HFFc6 (cell line): ENCODE data around the gene VWC2L. TPM values are rescaled to one million over a fixed set of nuclear protein-coding genes. Genes with fewer than 3 reads are reported as not detected.

Experiments used
- DNase-seq: peaks from one replicate; pipeline ENCODE4 v3.0.0-alpha.2; 2018
- H3K27ac Mint-ChIP-seq: 2 replicates; pipeline ENCODE4 v1.8.0; 2020; ENCODE audit warnings: mild to moderate bottlenecking, mixed read lengths
- H3K27me3 Mint-ChIP-seq: 2 replicates; pipeline ENCODE4 v1.8.0; 2021; ENCODE audit warnings: mild to moderate bottlenecking, moderate library complexity, mixed read lengths; ENCODE audit not compliant: insufficient read depth
- H3K36me3 Mint-ChIP-seq: 2 replicates; pipeline ENCODE4 v1.8.0; 2021; ENCODE audit warnings: low read depth, mixed read lengths
- H3K4me1 Mint-ChIP-seq: 2 replicates; pipeline ENCODE4 v1.8.0; 2020; ENCODE audit warnings: low read depth, mixed read lengths
- H3K4me3 Mint-ChIP-seq: 2 replicates; pipeline ENCODE4 v1.8.0; 2020; ENCODE audit warnings: mild to moderate bottlenecking, moderate library complexity, mixed read lengths
- H3K9me3 Mint-ChIP-seq: 2 replicates; pipeline ENCODE4 v1.8.0; 2020; ENCODE audit warnings: mild to moderate bottlenecking, mixed read lengths
- total RNA-seq, 6 experiments: library from RNA; stranded (reverse); fragmentation: NEBNext Ultra II Directional; extraction: Animal tissue kit (Norgen Biotek cat#: 25700); gene quantifications; 2 replicates in 1 of 6; 3 replicates in 5 of 6; pipeline ENCODE4 v1.2.3, GENCODE V29; 2021
- TF ChIP-seq, protein P1 (sequence below): fragments of 200-600 bp; sonication (generic); IDR thresholded peaks from 2 replicates; pipeline ENCODE4 v1.5.0; 2021; ENCODE audit warnings: antibody characterized with exemption, mild to moderate bottlenecking

Gene VWC2L
- total RNA-seq, 6 experiments from 2014 or later: not detected

GRCh38 chr2:214465363-214466146 is 54.7 kb downstream of the VWC2L start:
- Mint-ChIP-seq H3K4me3 (no peak overlapping the region), H3K36me3 (no peaks in the 10 kb centered on the region), H3K27ac (no peak overlapping the region), H3K9me3 (peaks cover 12% of the 10 kb centered on the region; the same call in 1 of the 2 replicates), H3K27me3 (no peaks in the 10 kb centered on the region; the same call in 1 of the 2 replicates), H3K4me1 (0 out of 2 replicates have a peak, but pooled peaks cover 7% of the 10 kb centered on the region)
- DNase-seq: peak; percentile 7
- TF ChIP-seq, protein P1, sequence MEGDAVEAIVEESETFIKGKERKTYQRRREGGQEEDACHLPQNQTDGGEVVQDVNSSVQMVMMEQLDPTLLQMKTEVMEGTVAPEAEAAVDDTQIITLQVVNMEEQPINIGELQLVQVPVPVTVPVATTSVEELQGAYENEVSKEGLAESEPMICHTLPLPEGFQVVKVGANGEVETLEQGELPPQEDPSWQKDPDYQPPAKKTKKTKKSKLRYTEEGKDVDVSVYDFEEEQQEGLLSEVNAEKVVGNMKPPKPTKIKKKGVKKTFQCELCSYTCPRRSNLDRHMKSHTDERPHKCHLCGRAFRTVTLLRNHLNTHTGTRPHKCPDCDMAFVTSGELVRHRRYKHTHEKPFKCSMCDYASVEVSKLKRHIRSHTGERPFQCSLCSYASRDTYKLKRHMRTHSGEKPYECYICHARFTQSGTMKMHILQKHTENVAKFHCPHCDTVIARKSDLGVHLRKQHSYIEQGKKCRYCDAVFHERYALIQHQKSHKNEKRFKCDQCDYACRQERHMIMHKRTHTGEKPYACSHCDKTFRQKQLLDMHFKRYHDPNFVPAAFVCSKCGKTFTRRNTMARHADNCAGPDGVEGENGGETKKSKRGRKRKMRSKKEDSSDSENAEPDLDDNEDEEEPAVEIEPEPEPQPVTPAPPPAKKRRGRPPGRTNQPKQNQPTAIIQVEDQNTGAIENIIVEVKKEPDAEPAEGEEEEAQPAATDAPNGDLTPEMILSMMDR: no peak

DNA sequence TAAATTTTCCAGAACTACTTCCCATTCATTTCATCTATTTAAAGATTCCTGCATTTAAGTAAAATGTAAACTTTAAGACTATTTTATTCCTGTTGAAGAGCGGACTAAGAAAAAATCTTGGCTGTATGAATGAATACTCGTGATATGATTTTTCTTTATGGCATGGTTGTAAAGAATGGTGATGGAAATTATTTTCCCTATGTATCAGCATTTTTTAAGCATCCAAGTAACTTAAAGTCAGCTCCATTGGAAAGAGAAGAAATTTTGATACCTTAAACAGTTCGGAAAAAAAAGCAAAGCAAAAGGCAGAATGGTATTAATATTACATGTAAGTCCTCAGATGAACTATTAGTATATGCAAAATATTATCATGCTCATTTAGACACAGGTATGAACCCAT is 58.9 kb downstream of the VWC2L start:
- Mint-ChIP-seq H3K4me1 (0 out of 2 replicates have a peak, but pooled peaks cover 7% of the 10 kb centered on the region), H3K27ac (no peak overlapping the region), H3K4me3 (no peak overlapping the region), H3K9me3 (peaks cover 3% of the 10 kb centered on the region; the same call in 1 of the 2 replicates), H3K36me3 (no peaks in the 10 kb centered on the region), H3K27me3 (no peaks in the 10 kb centered on the region; the same call in 1 of the 2 replicates)
- no peak for DNase-seq
- TF ChIP-seq, protein P1: no peak

- H3K27me3 Mint-ChIP-seq: no peaks in the 10 kb centered on the region; the same call in 1 of the 2 replicates
- no peak for DNase-seq
- no peaks in the 10 kb centered on the region; the same call in 1 of the 2 replicates for H3K9me3 Mint-ChIP-seq
- no peaks in the 10 kb centered on the region for H3K4me1 Mint-ChIP-seq
- TF ChIP-seq, protein P1: no peak
- no peak overlapping the region for H3K4me3 Mint-ChIP-seq
- H3K36me3 Mint-ChIP-seq: no peaks in the 10 kb centered on the region
- no peak overlapping the region for H3K27ac Mint-ChIP-seq
These were observed 60.5 kb downstream of the VWC2L start for GRCh38 chr2:214471382-214471781.

DNA sequence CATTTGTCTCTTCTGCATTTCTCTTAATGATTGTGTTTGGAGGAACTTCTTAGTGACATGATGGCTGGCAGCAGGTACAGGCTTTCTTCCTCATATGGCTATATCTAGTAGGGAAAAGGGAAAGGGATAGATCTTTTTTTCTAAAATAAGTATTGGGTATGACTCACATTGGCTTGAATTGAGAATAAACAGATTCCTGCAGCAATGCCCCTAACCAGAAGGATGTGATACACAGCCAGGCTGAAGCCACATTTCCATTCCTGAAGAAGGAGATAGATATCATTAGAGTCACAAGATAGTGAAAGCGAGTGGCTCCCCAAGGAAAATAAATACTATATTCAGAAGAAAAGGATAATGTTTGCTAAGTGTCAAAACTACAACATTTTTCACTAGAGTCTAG is 61.1 kb downstream of the VWC2L start:
- DNase-seq: no peak
- Mint-ChIP-seq H3K4me3 (no peak overlapping the region), H3K9me3 (no peaks in the 10 kb centered on the region; the same call in 1 of the 2 replicates), H3K27ac (no peak overlapping the region), H3K4me1 (no peaks in the 10 kb centered on the region), H3K36me3 (no peaks in the 10 kb centered on the region), H3K27me3 (no peaks in the 10 kb centered on the region)
- TF ChIP-seq, protein P1: no peak

- Mint-ChIP-seq H3K4me3 (no peak overlapping the region), H3K27me3 (no peaks in the 10 kb centered on the region), H3K36me3 (no peaks in the 10 kb centered on the region), H3K9me3 (peaks cover 5% of the 10 kb centered on the region; the same call in 1 of the 2 replicates), H3K4me1 (no peaks in the 10 kb centered on the region), H3K27ac (no peak overlapping the region)
- DNase-seq: no peak
- TF ChIP-seq, protein P1: no peak
These were observed 66.5 kb downstream of the VWC2L start for GRCh38 chr2:214477305-214477704.
